Motor neuron (in vitro differentiated cells): ENCODE data around the gene CIITA. TPM values are rescaled to one million over a fixed set of nuclear protein-coding genes. Genes with fewer than 3 reads are reported as not detected.
"Not testable (repeated sequence)": the region's sequence is repeated elsewhere in the genome, so short reads cannot be mapped to it uniquely, and the experiment has no call there.

Experiments
- ATAC-seq, 8 experiments: fragments of 200-7000 bp; cut with Tn5 transposase; replicated peaks in 6 of 8; 2 replicates each; pipeline ENCODE4 v1.8.0; 2021; ENCODE audit warnings: mild to moderate bottlenecking in 8 of 8, moderate library complexity in 8 of 8
- H3K27ac ChIP-seq, 2 donors: fragments of 250-450 bp; sonication (Bioruptor Pico); 2 replicates each; pipeline ENCODE4 v1.9.0; 2021; ENCODE audit warnings: antibody characterized with exemption in 2 of 2, mild to moderate bottlenecking in 2 of 2, moderate library complexity in 1 of 2
- H3K4me1 ChIP-seq, 2 donors: fragments of 250-450 bp; sonication (Bioruptor Pico); replicated peaks in 1 of 2; 2 replicates each; pipeline ENCODE4 v1.6.1; 2021; ENCODE audit warnings: antibody characterized with exemption in 2 of 2, mild to moderate bottlenecking in 2 of 2, moderate library complexity in 1 of 2
- H3K4me3 ChIP-seq, 5 donors: fragments of 250-450 bp; sonication (Bioruptor Pico); 2 replicates each; pipeline ENCODE4 v1.9.0; 2021; ENCODE audit warnings: antibody characterized with exemption in 5 of 5, mild to moderate bottlenecking in 5 of 5, moderate library complexity in 4 of 5
- WGBS, 10 experiments: fragments of 450-650 bp; shearing (Covaris generic); methylation state at CpG; one replicate each; pipeline ENCODE4 v1.0.0; 2022; 5-methylcytosine and 5-hydroxymethylcytosine counted together
- in situ Hi-C, 9 experiments: fragments of 400-800 bp; cut with MboI; loops; one replicate each; pipeline ENCODE4 v1.15.0; 2021; ENCODE audit warnings: low sequenced_read_pairs in 9 of 9, low pct_unique_long_range_greater_than_20kb in 2 of 9; ENCODE audit not compliant: unreplicated experiment in 9 of 9
- total RNA-seq, 8 experiments: library from RNA; unstranded; fragments of 300-600 nt; gene quantifications; 2 replicates each; pipeline versions ENCODE4 v1.2.3 to v1.2.4, GENCODE V29; 2022

Gene CIITA
- total RNA-seq, 8 experiments from 2014 or later: 0.38 to 5.0 (median 1.8) TPM

- H3K27ac ChIP-seq: no peak overlapping the region
- peak overlapping the region in 3 of 5 donors; percentile 61 to 89 (median 79) for H3K4me3 ChIP-seq
- WGBS, 10 experiments: 58 to 100% (median 100%) methylated on average over 1 to 7 of the region's 7 CpGs; no CpG with 5 or more reads in 2 of the 10 experiments
- in situ Hi-C loops: no loop called here
- H3K4me1 ChIP-seq: peaks cover 33 to 37% of the 10 kb centered on the region in 2 donors
- ATAC-seq: no peak
Measured at GRCh38 chr16:10939649-10940234, 62.7 kb downstream of the CIITA start.

GRCh38 chr16:10940501-10941079, 63.6 kb downstream of the CIITA start:
- in situ Hi-C loops: no loop called here
- Histone ChIP-seq H3K27ac (no peak overlapping the region), H3K4me3 (peak overlapping the region; percentile 61 to 90 (median 79)), H3K4me1 (peaks cover 37 to 43% of the 10 kb centered on the region in 2 donors)
- no peak for ATAC-seq
- 0 to 33% (median 24%) methylated on average over 1 to 7 of the region's 8 CpGs; no CpG with 5 or more reads in 5 of the 10 experiments for WGBS, 10 experiments

GRCh38 chr16:10941127-10941933, 64.3 kb downstream of the CIITA start:
- H3K27ac ChIP-seq: no peak overlapping the region
- ATAC-seq: peak in 3 of 8 experiments; percentile 0 to 3 (median 1)
- H3K4me3 ChIP-seq: peak overlapping the region; percentile 61 to 90 (median 79)
- in situ Hi-C loops: no loop called here
- 0 to 22% (median 4%) methylated on average over 2 to 12 of the region's 36 CpGs; no CpG with 5 or more reads in 4 of the 10 experiments for WGBS, 10 experiments
- peaks cover 45 to 46% of the 10 kb centered on the region in 2 donors for H3K4me1 ChIP-seq

GRCh38 chr16:10941935-10942351, 64.9 kb downstream of the CIITA start:
- H3K27ac ChIP-seq: peak overlapping the region; percentile 14 to 58
- WGBS, 10 experiments: no CpG with 5 or more reads among the region's 52 CpGs
- in situ Hi-C loops: not testable (repeated sequence)
- H3K4me3 ChIP-seq: peak overlapping the region; percentile 61 to 90 (median 79)
- peak; percentile 2 to 19 (median 10) for ATAC-seq
- peaks cover 45 to 47% of the 10 kb centered on the region in 2 donors for H3K4me1 ChIP-seq

GRCh38 chr16:10942352-10943063, 65.5 kb downstream of the CIITA start, which contains the start of gene DEXI:
Gene DEXI (minus strand): TSS chr16:10942468. CDS start chr16:10942005, 463 bp downstream.
- H3K4me1 ChIP-seq: peaks cover 39 to 43% of the 10 kb centered on the region in 2 donors
- ATAC-seq: peak; percentile 56 to 83 (median 78)
- H3K4me3 ChIP-seq: peak within 1 kb of the TSS; percentile 61 to 90 (median 79)
- H3K27ac ChIP-seq: peak within 1 kb of the TSS; percentile 14 to 58
- in situ Hi-C loops: no loop called here
- WGBS, 10 experiments: 0 to 75% (median 38%) methylated on average over 1 to 9 of the region's 55 CpGs; no CpG with 5 or more reads in 3 of the 10 experiments

- peak overlapping the region in 4 of 5 donors; percentile 61 to 90 (median 84) for H3K4me3 ChIP-seq
- no peak for ATAC-seq
- peaks cover 34 to 42% of the 10 kb centered on the region in 2 donors for H3K4me1 ChIP-seq
- no peak overlapping the region for H3K27ac ChIP-seq
- in situ Hi-C loops: no loop called here
- 44 to 100% (median 88%) methylated on average over 2 to 7 of the region's 7 CpGs; no CpG with 5 or more reads in 1 of the 10 experiments for WGBS, 10 experiments
Measured at GRCh38 chr16:10943064-10943353, 66.0 kb downstream of the CIITA start.

GRCh38 chr16:10944249-10945064, 67.5 kb downstream of the CIITA start, which contains the start of gene CLEC16A:
Gene CLEC16A (plus strand): TSS chr16:10944564. CDS start chr16:10944718, 154 bp downstream.
- H3K4me1 ChIP-seq: peaks cover 23 to 30% of the 10 kb centered on the region in 2 donors
- 0 to 4% (median 0%) methylated on average over 5 to 31 of the region's 86 CpGs; no CpG with 5 or more reads in 2 of the 10 experiments for WGBS, 10 experiments
- H3K4me3 ChIP-seq: peak within 1 kb of the TSS; percentile 71 to 87 (median 80)
- peak within 1 kb of the TSS; percentile 7 to 57 for H3K27ac ChIP-seq
- peak; percentile 68 to 83 (median 78) for ATAC-seq
- in situ Hi-C loops: no loop called here

GRCh38 chr16:10945065-10945787, 68.2 kb downstream of the CIITA start:
- no peak overlapping the region for H3K27ac ChIP-seq
- ATAC-seq: no peak
- in situ Hi-C loops: no loop called here
- 19 to 45% (median 28%) methylated on average over 3 to 13 of the region's 14 CpGs; no CpG with 5 or more reads in 1 of the 10 experiments for WGBS, 10 experiments
- H3K4me1 ChIP-seq: peaks cover 16 to 22% of the 10 kb centered on the region in 2 donors
- H3K4me3 ChIP-seq: peak overlapping the region; percentile 71 to 87 (median 80)

- ATAC-seq: peak in 1 of 8 experiments; percentile 1
- WGBS, 10 experiments: 0 to 34% (median 20%) methylated on average over 1 to 5 of the region's 5 CpGs; no CpG with 5 or more reads in 3 of the 10 experiments
- Histone ChIP-seq H3K4me1 (peaks cover 8 to 15% of the 10 kb centered on the region in 2 donors), H3K27ac (no peak overlapping the region), H3K4me3 (no peak overlapping the region)
- in situ Hi-C loops: no loop called here
Measured at GRCh38 chr16:10946308-10946707, 69.3 kb downstream of the CIITA start.

- Histone ChIP-seq H3K4me3 (no peak overlapping the region), H3K27ac (no peak overlapping the region), H3K4me1 (peaks cover 8 to 15% of the 10 kb centered on the region in 2 donors)
- ATAC-seq: no peak
- 74 to 100% (median 81%) methylated on average over 1 to 8 of the region's 10 CpGs; no CpG with 5 or more reads in 4 of the 10 experiments for WGBS, 10 experiments
- in situ Hi-C loops: no loop called here
Measured at GRCh38 chr16:10947211-10947787, 70.3 kb downstream of the CIITA start.

GRCh38 chr16:10949424-10949970, 72.5 kb downstream of the CIITA start:
- in situ Hi-C loops: no loop called here
- no peak overlapping the region for H3K27ac ChIP-seq
- no peak overlapping the region for H3K4me3 ChIP-seq
- ATAC-seq: peak in 1 of 8 experiments; percentile 7
- peaks cover 8 to 15% of the 10 kb centered on the region in 2 donors for H3K4me1 ChIP-seq
- WGBS, 10 experiments: 56 to 67% (median 58%) methylated on average over 1 to 2 of the region's 7 CpGs; no CpG with 5 or more reads in 7 of the 10 experiments
